Measurements from ENCODE around the gene THPO.

The THPO gene

GRCh38 chr3:184333700-184334099, 44.3 kb downstream of the THPO start:
- CTCF ChIA-PET, result no interaction called here
- Mint-ChIP-seq H3K9me3 (no peaks in the 10 kb centered on the region), H3K27me3 (peaks cover 10% of the 10 kb centered on the region), H3K27ac (peak overlapping the region; percentile 91), H3K4me1 (peaks cover 38% of the 10 kb centered on the region), H3K4me3 (no peak overlapping the region), H3K36me3 (peaks cover 48% of the 10 kb centered on the region)
- no peak for DNase-seq

GRCh38 chr3:184333190-184333589, 44.8 kb downstream of the THPO start:
- Mint-ChIP-seq H3K36me3 (peaks cover 53% of the 10 kb centered on the region), H3K9me3 (no peaks in the 10 kb centered on the region), H3K4me1 (peaks cover 38% of the 10 kb centered on the region), H3K27ac (peak overlapping the region; percentile 91), H3K27me3 (peaks cover 10% of the 10 kb centered on the region), H3K4me3 (no peak overlapping the region)
- no peak for DNase-seq
- CTCF ChIA-PET, result no interaction called here

GRCh38 chr3:184332370-184333090, 45.5 kb downstream of the THPO start:
- CTCF ChIA-PET, result no interaction called here
- peaks cover 58% of the 10 kb centered on the region for H3K36me3 Mint-ChIP-seq
- DNase-seq, result no peak
- H3K4me1 Mint-ChIP-seq, result peaks cover 32% of the 10 kb centered on the region
- no peak overlapping the region for H3K4me3 Mint-ChIP-seq
- H3K27me3 Mint-ChIP-seq, result peaks cover 3% of the 10 kb centered on the region
- peak overlapping the region; percentile 53 for H3K27ac Mint-ChIP-seq
- H3K9me3 Mint-ChIP-seq, result no peaks in the 10 kb centered on the region

- Mint-ChIP-seq H3K36me3 (peaks cover 84% of the 10 kb centered on the region), H3K27ac (no peak overlapping the region), H3K9me3 (no peaks in the 10 kb centered on the region), H3K27me3 (no peaks in the 10 kb centered on the region), H3K4me3 (no peak overlapping the region), H3K4me1 (peaks cover 4% of the 10 kb centered on the region)
- no peak for DNase-seq
- CTCF ChIA-PET, result interaction anchor here (0.9 kb wide), 1 partner anchor 25 kb away, joined by 4 read pairs; no protein-coding TSS in a partner anchor
These were observed 49.5 kb downstream of the THPO start for GRCh38 chr3:184328516-184328915.

- CTCF ChIA-PET, result interaction anchor here (0.6 kb wide), 1 partner anchor 27 kb away, joined by 3 read pairs; no protein-coding TSS in a partner anchor
- DNase-seq, result no peak
- H3K27ac Mint-ChIP-seq, result no peak overlapping the region
- H3K4me3 Mint-ChIP-seq, result no peak overlapping the region
- no peaks in the 10 kb centered on the region for H3K27me3 Mint-ChIP-seq
- no peaks in the 10 kb centered on the region for H3K9me3 Mint-ChIP-seq
- no peaks in the 10 kb centered on the region for H3K4me1 Mint-ChIP-seq
- peaks cover 83% of the 10 kb centered on the region for H3K36me3 Mint-ChIP-seq
These were observed 50.8 kb downstream of the THPO start for GRCh38 chr3:184327171-184327570.

GRCh38 chr3:184325715-184326369, 52.2 kb downstream of the THPO start:
- H3K27me3 Mint-ChIP-seq, result no peaks in the 10 kb centered on the region
- peaks cover 83% of the 10 kb centered on the region for H3K36me3 Mint-ChIP-seq
- DNase-seq, result no peak
- CTCF ChIA-PET, result interaction anchor here (1.1 kb wide), 1 partner anchor 46 kb away, joined by 3 read pairs; no protein-coding TSS in a partner anchor
- H3K9me3 Mint-ChIP-seq, result no peaks in the 10 kb centered on the region
- peaks cover 2% of the 10 kb centered on the region for H3K4me1 Mint-ChIP-seq
- H3K27ac Mint-ChIP-seq, result no peak overlapping the region
- H3K4me3 Mint-ChIP-seq, result no peak overlapping the region

- H3K27ac Mint-ChIP-seq, result no peak overlapping the region
- CTCF ChIA-PET, result interaction anchor here (1.0 kb wide), 1 partner anchor 99 kb away, joined by 3 read pairs; no protein-coding TSS in a partner anchor
- no peaks in the 10 kb centered on the region for H3K27me3 Mint-ChIP-seq
- DNase-seq, result no peak
- H3K4me3 Mint-ChIP-seq, result no peak overlapping the region
- H3K36me3 Mint-ChIP-seq, result peaks cover 86% of the 10 kb centered on the region
- H3K9me3 Mint-ChIP-seq, result no peaks in the 10 kb centered on the region
- H3K4me1 Mint-ChIP-seq, result peaks cover 4% of the 10 kb centered on the region
These were observed 52.7 kb downstream of the THPO start for GRCh38 chr3:184325269-184325668.

GRCh38 chr3:184323696-184324095, 54.3 kb downstream of the THPO start:
- H3K27me3 Mint-ChIP-seq, result no peaks in the 10 kb centered on the region
- CTCF ChIA-PET, result no interaction called here
- no peak for DNase-seq
- peaks cover 13% of the 10 kb centered on the region for H3K4me1 Mint-ChIP-seq
- peaks cover 81% of the 10 kb centered on the region for H3K36me3 Mint-ChIP-seq
- no peaks in the 10 kb centered on the region for H3K9me3 Mint-ChIP-seq
- no peak overlapping the region for H3K27ac Mint-ChIP-seq
- H3K4me3 Mint-ChIP-seq, result no peak overlapping the region

- Mint-ChIP-seq H3K9me3 (no peaks in the 10 kb centered on the region), H3K27me3 (no peaks in the 10 kb centered on the region), H3K4me3 (no peak overlapping the region), H3K27ac (no peak overlapping the region), H3K4me1 (peaks cover 17% of the 10 kb centered on the region), H3K36me3 (peaks cover 78% of the 10 kb centered on the region)
- CTCF ChIA-PET, result no interaction called here
- DNase-seq, result no peak
These were observed 55.1 kb downstream of the THPO start for GRCh38 chr3:184322731-184323487.
